Endodermal cell (in vitro differentiated cells): Measurements from ENCODE around the gene SULT4A1. TPM values are rescaled to one million over a fixed set of nuclear protein-coding genes. Genes with fewer than 3 reads are reported as not detected.

Experiments used
- DNase-seq: peaks from one replicate; pipeline ENCODE4 v3.0.0-alpha.2; 2017
- H3K27ac ChIP-seq: 2 replicates; pipeline ENCODE4 v1.5.1; 2013; ENCODE audit warnings: mild to moderate bottlenecking, low read depth, low read length, moderate library complexity
- H3K27me3 ChIP-seq: 2 replicates; pipeline ENCODE4 v1.6.1; 2013; ENCODE audit warnings: mild to moderate bottlenecking, low read length, moderate library complexity; ENCODE audit not compliant: insufficient read depth, control insufficient read depth, poor library complexity, severe bottlenecking
- H3K36me3 ChIP-seq: 2 replicates; pipeline ENCODE4 v1.7.0; 2013; ENCODE audit warnings: mild to moderate bottlenecking, low read length, moderate library complexity; ENCODE audit not compliant: control insufficient read depth, insufficient read depth
- H3K4me1 ChIP-seq: one replicate; pipeline ENCODE4 v1.7.0; 2013; ENCODE audit warnings: low read length; ENCODE audit not compliant: control insufficient read depth, insufficient read depth
- H3K4me3 ChIP-seq: 2 replicates; pipeline ENCODE4 v1.5.1; 2013; ENCODE audit warnings: mild to moderate bottlenecking, low read length, moderate library complexity
- H3K9ac ChIP-seq: 2 replicates; pipeline ENCODE4 v1.6.1; 2013; ENCODE audit warnings: mild to moderate bottlenecking, low read length, moderate library complexity; ENCODE audit not compliant: poor library complexity, severe bottlenecking; ENCODE audit errors: extremely low read depth
- H3K9me3 ChIP-seq: 2 replicates; pipeline ENCODE4 v1.6.1; 2013; ENCODE audit warnings: mild to moderate bottlenecking, low read length, moderate library complexity; ENCODE audit not compliant: control insufficient read depth
- H3K27ac Mint-ChIP-seq: 2 replicates; pipeline ENCODE4 v1.8.0; 2020; ENCODE audit warnings: mixed read lengths
- H3K27me3 Mint-ChIP-seq: 2 replicates; pipeline ENCODE4 v1.8.0; 2021; ENCODE audit warnings: mild to moderate bottlenecking, mixed read lengths; ENCODE audit not compliant: insufficient read depth
- H3K36me3 Mint-ChIP-seq: 2 replicates; pipeline ENCODE4 v1.8.0; 2020; ENCODE audit warnings: low read depth, mixed read lengths
- H3K4me1 Mint-ChIP-seq: 2 replicates; pipeline ENCODE4 v1.8.0; 2020; ENCODE audit warnings: mixed read lengths
- H3K4me3 Mint-ChIP-seq: 2 replicates; pipeline ENCODE4 v1.8.0; 2020; ENCODE audit warnings: mild to moderate bottlenecking, moderate library complexity, mixed read lengths
- H3K9me3 Mint-ChIP-seq: 2 replicates; pipeline ENCODE4 v1.8.0; 2020; ENCODE audit warnings: mild to moderate bottlenecking, mixed read lengths
- CTCF ChIP-seq: fragments of 200-600 bp; sonication (generic); conservative IDR thresholded peaks from 2 replicates; pipeline ENCODE4 v1.5.0; 2021; ENCODE audit warnings: antibody characterized with exemption, mild to moderate bottlenecking
- WGBS, 2 experiments: methylation state at CpG; one replicate each; pipeline versions ENCODE4 v1.1.5 to v1.1.7; 2013; ENCODE audit warnings: missing lambda C conversion rate in 2 of 2, mixed read lengths in 1 of 2; ENCODE audit not compliant: insufficient coverage in 1 of 2, insufficient read length in 1 of 2; 5-methylcytosine and 5-hydroxymethylcytosine counted together
- total RNA-seq, 2 donors: library from RNA; stranded (reverse); fragmentation: NEBNext Ultra II Directional in 1 of 2; extraction: Animal tissue kit (Norgen Biotek cat#: 25700) in 1 of 2; gene quantifications; 2 replicates in 1 of 2; 3 replicates in 1 of 2; pipeline ENCODE4 v1.2.1, GENCODE V29; 2021

The SULT4A1 gene
- total RNA-seq, 2 donors from 2014 or later = 11.4 to 12.7 TPM

DNA sequence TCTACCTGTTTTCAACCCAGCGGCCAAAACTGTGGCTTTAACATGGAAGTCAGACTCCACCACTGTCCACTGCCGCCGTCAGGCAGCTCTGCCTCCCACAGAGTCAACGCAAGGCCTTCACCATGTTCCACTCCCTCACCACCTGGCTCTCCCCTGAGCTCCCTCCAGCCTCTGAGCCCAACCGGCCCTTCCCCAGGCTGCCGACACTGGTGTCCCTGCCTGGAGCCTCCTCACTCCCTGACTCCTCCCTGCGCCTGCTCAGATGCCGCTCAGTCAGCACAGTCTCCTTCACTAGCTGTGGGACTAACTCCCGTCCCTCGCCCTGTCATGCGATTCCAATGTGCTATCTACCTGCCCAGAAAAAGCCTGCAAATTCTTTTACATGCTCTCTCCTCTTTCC, 16.3 kb downstream of the SULT4A1 start:
- H3K9me3 ChIP-seq = no peaks in the 10 kb centered on the region
- H3K36me3 ChIP-seq = no peaks in the 10 kb centered on the region
- Mint-ChIP-seq H3K27me3 (no peaks in the 10 kb centered on the region), H3K4me1 (peaks cover 15% of the 10 kb centered on the region), H3K9me3 (no peaks in the 10 kb centered on the region), H3K36me3 (peaks cover 1% of the 10 kb centered on the region), H3K4me3 (no peak overlapping the region), H3K27ac (peak overlapping the region; percentile 79)
- H3K4me1 ChIP-seq = no peaks in the 10 kb centered on the region
- TF ChIP-seq CTCF = no peak
- no peak overlapping the region for H3K27ac ChIP-seq
- H3K4me3 ChIP-seq = no peak overlapping the region
- DNase-seq = no peak
- 80 to 88% methylated on average over 9 to 11 of the region's 11 CpGs for WGBS, 2 experiments
- H3K9ac ChIP-seq = no peak overlapping the region
- H3K27me3 ChIP-seq = no peaks in the 10 kb centered on the region

DNA sequence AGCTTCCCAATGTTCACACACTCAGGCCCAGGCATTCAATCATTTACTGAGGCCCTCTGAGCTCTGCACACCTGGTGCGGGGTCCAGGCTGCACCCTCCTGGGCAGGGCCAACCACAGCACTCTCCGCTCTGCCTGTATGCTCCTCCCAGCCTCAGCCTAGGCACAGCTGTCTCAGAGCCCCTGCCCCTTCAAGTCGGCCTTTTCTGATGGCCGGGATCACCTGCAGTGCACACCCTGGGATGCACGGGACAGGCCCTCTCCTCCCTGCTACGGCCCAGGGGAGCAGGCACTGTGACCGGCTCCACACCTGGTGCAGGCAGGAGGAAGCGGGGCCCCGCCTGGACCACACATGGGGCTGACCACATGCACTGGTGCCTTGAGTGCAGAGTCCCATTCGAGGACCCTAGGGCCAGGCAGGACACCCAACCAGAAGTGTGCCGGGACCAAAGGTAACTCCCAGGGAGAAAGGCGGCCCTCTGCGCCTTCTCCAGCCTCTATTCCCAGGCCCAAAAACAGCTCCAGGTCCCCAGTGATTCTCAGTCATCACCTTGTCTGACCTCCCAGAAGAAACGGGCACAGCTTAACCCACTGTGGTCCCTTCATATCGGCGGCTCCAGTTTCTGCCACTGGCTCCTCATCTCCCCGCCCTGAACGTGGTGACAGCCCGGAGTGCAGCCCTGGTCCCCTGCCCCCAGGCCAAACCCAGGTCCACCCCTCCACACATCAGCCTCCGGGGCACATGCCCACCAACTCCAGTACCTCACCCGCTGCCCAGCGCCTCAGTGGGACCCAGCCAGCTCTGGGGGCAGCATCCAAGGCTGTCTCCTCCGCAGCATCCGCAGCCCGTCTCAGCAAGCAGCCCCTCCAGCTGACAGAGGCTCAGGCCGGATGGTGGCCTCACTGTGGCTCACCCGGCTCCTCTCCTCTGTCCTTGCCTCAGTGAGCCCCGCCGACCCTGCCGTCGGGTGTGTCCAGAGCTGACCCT, 17.5 kb downstream of the SULT4A1 start:
- DNase-seq = no peak
- Histone ChIP-seq H3K36me3 (no peaks in the 10 kb centered on the region), H3K4me1 (no peaks in the 10 kb centered on the region), H3K27ac (no peak overlapping the region), H3K4me3 (no peak overlapping the region), H3K9me3 (no peaks in the 10 kb centered on the region), H3K9ac (no peak overlapping the region), H3K27me3 (no peaks in the 10 kb centered on the region)
- Mint-ChIP-seq H3K36me3 (no peaks in the 10 kb centered on the region), H3K27ac (peak overlapping the region; percentile 81), H3K4me1 (peaks cover 15% of the 10 kb centered on the region), H3K27me3 (no peaks in the 10 kb centered on the region), H3K4me3 (no peak overlapping the region), H3K9me3 (no peaks in the 10 kb centered on the region)
- TF ChIP-seq CTCF = no peak
- WGBS, 2 experiments = 88 to 89% methylated on average over 15 to 31 of the region's 31 CpGs

DNA sequence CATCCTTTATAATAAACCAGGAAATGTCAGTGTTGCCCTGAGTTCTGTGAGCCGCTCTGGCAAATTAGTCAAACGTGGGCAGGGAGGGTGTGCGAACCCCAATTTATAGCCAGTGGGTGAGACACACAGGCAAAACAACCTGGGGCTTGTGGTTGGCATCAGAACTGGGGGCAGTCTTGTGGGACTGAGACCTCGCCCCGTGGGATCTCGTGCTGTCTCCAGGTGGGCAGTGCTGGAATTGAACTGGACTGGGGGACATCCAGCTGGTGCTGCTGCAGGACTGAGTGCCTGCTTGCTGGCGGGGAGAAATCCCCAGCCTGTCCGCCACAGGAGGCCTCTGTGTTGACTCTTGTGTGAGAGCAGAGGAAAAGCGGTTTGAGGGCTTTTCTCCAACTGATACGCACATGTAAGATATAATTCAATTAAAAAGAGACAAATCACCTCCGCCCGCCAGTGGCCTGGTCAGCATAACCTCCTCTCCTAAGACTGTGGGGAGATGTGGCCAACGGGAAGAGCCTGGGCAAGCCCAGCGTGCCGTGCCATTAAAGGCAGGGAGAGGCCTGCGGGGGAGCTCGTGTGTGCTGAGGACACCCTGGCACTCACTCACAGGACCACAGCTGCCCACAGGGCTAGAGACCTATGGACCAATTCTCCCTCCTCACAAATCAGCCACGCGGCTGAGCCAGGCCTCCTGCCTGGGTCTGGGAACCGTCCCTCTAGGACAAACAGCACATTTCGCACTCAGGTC, 18.4 kb downstream of the SULT4A1 start:
- no peaks in the 10 kb centered on the region for H3K9me3 ChIP-seq
- Mint-ChIP-seq H3K9me3 (no peaks in the 10 kb centered on the region), H3K4me1 (peaks cover 10% of the 10 kb centered on the region), H3K27me3 (no peaks in the 10 kb centered on the region), H3K4me3 (no peak overlapping the region), H3K36me3 (peaks cover 1% of the 10 kb centered on the region), H3K27ac (peak overlapping the region; percentile 44)
- H3K9ac ChIP-seq = no peak overlapping the region
- no peaks in the 10 kb centered on the region for H3K4me1 ChIP-seq
- H3K4me3 ChIP-seq = no peak overlapping the region
- TF ChIP-seq CTCF = no peak
- peaks cover under 1% of the 10 kb centered on the region for H3K36me3 ChIP-seq
- H3K27me3 ChIP-seq = no peaks in the 10 kb centered on the region
- no peak overlapping the region for H3K27ac ChIP-seq
- no peak for DNase-seq
- 91 to 94% methylated on average over 14 to 21 of the region's 21 CpGs for WGBS, 2 experiments
